NCI-H2227 (cell line): ENCODE results near the gene DCAKD.

ENCODE experiments used
- DNase-seq: peaks from one replicate; lab custom pipeline; 2025; ENCODE audit not compliant: unreplicated experiment; lab: John Stamatoyannopoulos, UW

DCAKD gene, protein sequence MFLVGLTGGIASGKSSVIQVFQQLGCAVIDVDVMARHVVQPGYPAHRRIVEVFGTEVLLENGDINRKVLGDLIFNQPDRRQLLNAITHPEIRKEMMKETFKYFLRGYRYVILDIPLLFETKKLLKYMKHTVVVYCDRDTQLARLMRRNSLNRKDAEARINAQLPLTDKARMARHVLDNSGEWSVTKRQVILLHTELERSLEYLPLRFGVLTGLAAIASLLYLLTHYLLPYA

GRCh38 chr17:45051060-45051719, at the start of gene DCAKD:
Gene DCAKD, minus strand, starts transcription at chr17:45051632. Its CDS starts 16,747 bp downstream, at chr17:45034885.
- peak; percentile 98 for DNase-seq

DNA sequence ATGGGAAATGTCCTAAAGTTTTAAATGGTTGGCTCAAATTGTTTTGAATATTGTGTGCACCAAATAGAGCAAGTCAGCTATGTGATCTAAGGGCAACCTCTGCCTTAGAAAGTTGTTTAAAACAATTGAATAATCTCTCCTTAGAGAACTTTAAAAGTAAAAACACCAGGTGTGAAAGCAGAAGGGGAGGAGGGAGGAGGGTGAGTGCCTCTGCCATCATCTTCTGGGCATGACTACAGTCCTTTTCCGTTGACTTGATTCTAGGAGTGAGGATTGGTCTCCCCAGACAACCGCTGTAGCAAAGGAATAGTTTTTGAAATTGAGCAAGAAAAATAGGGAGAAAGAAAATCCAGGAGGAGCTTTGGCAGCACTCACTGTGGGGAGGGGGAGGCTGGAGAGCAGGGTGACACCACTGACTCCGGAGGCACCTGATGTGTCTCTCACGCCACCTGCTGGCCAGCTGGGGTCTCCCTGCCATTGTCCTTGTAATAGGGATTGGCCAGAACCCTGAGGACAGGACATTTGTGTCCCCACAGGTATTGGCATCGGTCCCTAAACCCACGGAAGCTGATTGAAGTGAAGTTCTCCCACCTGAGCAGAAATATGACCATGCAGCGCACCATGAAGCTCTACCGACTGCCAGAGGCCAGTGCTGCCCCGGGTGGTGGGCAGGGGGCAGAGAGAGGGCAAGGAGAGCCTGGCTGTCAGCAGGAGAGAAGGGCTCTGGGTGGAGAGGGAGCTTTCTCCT, 47.6 kb upstream of the DCAKD start:
- peak; percentile 89 for DNase-seq

DNA sequence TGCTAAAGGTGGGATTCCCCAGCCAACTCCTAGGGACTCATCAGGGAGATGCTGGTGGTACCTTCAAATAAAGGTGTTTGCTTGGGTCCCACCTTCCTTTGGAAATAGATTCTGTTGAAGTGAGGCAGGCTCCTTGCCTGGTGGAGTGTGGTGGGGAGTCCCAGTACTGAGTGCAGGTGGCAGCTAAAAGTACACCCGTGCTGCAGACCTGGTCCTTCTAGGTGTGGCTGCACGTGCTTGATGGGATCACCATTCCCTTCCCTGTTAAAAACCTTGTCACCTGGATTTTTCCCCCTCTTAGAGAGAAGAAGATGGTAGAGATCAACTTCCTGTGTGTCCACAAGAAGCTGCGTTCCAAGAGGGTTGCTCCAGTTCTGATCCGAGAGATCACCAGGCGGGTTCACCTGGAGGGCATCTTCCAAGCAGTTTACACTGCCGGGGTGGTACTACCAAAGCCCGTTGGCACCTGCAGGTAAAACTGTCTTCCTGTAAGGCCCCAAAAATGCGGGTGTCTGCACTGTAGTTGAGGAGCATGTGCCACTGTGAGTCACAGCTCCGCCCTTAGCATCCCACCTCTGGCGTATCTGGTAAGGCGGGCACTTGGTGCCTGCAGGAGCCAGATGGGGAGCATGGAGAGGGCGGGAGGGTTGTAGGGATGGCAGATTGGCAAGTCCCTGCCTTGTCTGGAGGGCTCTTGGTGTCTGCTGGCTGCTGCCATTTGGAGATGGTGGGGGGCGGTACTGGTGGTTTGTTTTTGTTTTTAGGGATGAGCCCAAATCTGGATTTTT, 46.8 kb upstream of the DCAKD start:
- no peak for DNase-seq

DNA sequence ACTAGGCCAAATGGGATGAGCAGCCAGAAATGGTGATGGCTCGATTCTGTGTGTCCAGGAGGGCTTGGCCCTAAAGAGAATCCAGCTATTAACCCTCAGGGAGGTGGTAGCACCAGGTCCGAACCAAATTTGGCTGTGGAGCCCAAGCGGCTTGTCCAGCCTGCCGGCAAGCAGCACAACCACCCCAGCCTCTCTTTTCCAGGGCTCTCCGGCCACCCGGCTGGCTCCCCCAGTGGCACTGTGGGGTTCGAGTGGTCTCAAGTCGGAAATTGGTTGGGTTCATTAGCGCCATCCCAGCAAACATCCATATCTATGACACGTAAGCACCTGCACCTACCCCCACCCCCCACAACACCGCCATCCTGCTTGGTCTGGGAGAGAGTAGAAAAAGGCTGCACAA, 45.5 kb upstream of the DCAKD start:
- no peak for DNase-seq

GRCh38 chr17:45096141-45096540, 44.7 kb upstream of the DCAKD start:
- DNase-seq = peak; percentile 20

GRCh38 chr17:45093444-45094110, 42.1 kb upstream of the DCAKD start:
- DNase-seq = no peak

- no peak for DNase-seq
Observed at GRCh38 chr17:45092911-45093430, 41.5 kb upstream of the DCAKD start.

DNA sequence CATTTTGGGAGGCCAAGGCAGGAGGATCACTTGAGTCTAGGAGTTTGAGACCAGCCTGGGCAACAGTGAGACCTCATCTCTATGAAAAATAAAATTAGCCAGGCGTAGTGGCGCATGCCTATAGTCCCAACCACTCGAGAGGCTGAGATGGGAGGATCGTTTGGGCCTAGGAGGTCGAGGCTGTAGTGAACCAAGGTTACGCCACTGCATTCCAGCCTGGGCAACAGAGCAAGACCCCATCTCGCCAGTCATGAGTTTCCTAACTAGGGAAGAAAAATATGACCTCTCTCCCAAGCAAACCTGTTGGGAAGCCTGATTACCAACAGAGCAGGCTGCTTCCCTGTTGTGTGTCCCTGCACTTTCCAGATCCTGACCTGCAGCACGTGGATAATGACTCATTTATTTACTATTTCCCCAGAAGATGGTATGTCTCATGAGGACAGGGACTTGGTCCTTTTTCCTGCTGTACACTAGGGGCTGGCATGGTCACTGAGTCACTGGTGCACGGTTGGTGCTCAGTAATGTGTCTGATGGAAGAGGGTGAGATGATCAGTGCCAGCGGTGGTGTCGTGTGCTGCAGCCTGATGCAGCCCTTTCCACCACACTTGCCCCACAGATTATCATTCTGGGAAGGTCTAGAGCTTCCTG, 40.5 kb upstream of the DCAKD start:
- DNase-seq = no peak

- no peak for DNase-seq
Observed at GRCh38 chr17:45090711-45091110, 39.3 kb upstream of the DCAKD start.

- no peak for DNase-seq
Observed at GRCh38 chr17:45088741-45089140, 37.3 kb upstream of the DCAKD start.

GRCh38 chr17:45087978-45088377, 36.5 kb upstream of the DCAKD start:
- DNase-seq = no peak

DNA sequence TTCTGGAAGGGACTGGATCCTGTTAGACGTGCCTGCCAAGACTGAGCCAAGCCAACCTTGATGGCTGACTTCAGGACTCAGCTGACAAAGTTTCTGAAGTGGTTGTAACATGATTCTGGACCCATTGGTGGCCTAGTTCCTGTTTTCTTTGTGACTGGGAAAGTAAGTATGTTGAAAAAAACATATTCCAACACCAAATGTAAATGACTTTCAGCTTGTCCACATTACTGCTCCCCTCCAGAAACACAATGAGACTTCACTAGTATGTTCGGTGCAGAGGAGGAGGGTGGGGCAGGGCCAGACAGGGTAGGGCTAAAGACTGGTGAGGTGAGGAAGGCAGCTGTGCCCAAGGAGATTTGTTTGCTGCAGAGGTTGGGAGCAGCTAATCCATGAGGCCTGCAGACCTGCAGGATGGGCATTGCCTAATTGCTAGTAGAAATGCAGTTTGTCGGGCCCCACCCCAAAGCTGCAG, 36.1 kb upstream of the DCAKD start:
- DNase-seq = no peak

GRCh38 chr17:45086865-45087503, 35.6 kb upstream of the DCAKD start:
- no peak for DNase-seq

DNA sequence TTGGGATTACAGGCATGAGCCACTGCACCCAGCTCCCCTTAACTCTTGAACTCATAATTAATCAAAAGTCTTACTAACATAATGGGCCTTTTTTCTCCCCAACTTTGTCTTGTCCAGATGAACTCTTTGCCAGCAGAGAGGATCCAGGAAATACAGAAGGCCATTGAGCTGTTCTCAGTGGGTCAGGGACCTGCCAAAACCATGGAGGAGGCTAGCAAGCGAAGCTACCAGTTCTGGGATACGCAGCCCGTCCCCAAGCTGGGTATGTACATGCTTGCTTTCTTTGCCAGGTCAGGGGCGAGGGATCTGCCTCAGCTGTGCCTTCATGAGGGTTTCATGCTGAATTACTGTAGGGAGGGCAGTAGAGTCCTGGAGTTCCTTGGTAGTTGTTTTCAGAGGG, 35.0 kb upstream of the DCAKD start:
- no peak for DNase-seq

GRCh38 chr17:45081047-45081703, 29.7 kb upstream of the DCAKD start:
- DNase-seq = no peak

GRCh38 chr17:45077643-45078042, 26.2 kb upstream of the DCAKD start:
- DNase-seq = no peak

GRCh38 chr17:45073414-45074070, 22.1 kb upstream of the DCAKD start:
- no peak for DNase-seq

DNA sequence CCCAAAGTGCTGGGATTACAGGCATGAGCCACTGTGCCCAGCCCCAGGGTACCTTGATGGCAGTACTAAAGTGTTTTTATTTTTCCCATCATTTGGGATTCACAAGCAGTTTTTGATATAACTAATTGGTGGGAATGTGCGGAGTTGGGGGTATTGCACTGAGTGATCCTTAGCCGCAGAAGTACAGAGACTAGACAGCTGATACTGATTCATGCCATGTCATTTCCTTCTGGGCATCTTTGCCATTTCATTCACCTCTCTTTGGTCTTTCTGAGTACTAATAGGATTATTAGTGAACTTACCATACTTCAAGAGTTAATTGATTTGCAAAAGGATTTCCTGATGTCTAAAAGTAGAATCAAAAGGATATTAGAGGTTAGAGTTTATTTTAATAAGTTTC, 19.4 kb upstream of the DCAKD start:
- no peak for DNase-seq
